HEK293 (cell line): Measurements from ENCODE around the gene OR10A3.

Experiments
- CTCF ChIA-PET: fragments of 350-600 bp; formaldehyde crosslinking; extraction: SDS; loops from one replicate; lab custom pipeline; 2021; ENCODE audit warnings: antibody characterized with exemption; lab: Yijun Ruan, JAX
- POLR2A ChIA-PET: fragments of 300-600 bp; formaldehyde crosslinking; extraction: SDS; loops from one replicate; lab custom pipeline; 2020; ENCODE audit warnings: antibody characterized with exemption, inconsistent platforms; lab: Yijun Ruan, JAX
- H3K27ac ChIP-seq: fragments of 200-500 bp; sonication (Bioruptor generic); 2 replicates; pipeline ENCODE4 v1.5.1; 2014; ENCODE audit warnings: low read depth, low read length, control low read depth, inconsistent platforms; ENCODE audit errors: extremely low read depth
- H3K36me3 ChIP-seq, 2 experiments: fragments of 200-500 bp in 1 of 2; sonication (Bioruptor generic) in 1 of 2; 1 replicate in 1 of 2; 2 replicates in 1 of 2; pipeline ENCODE4 v1.5.1; 2014 to 2017; ENCODE audit warnings: inconsistent platforms in 2 of 2, low read length in 2 of 2; ENCODE audit not compliant: control insufficient read depth in 2 of 2, insufficient read depth in 1 of 2
- H3K4me1 ChIP-seq: fragments of 200-500 bp; sonication (Bioruptor generic); 2 replicates; pipeline ENCODE4 v1.5.1; 2014; ENCODE audit warnings: mild to moderate bottlenecking, low read length, inconsistent platforms; ENCODE audit not compliant: control insufficient read depth, insufficient read depth
- H3K4me3 ChIP-seq: 2 replicates; pipeline ENCODE4 v1.5.1; 2011; ENCODE audit warnings: low read depth, mild to moderate bottlenecking, control low read depth, low read length, moderate library complexity
- H3K9me3 ChIP-seq: fragments of 200-500 bp; sonication (Bioruptor generic); 2 replicates; pipeline ENCODE4 v1.5.1; 2014; ENCODE audit warnings: low read depth, low read length, inconsistent platforms; ENCODE audit not compliant: control insufficient read depth, insufficient read depth
- AEBP2 ChIP-seq: fragments of 450-650 bp; formaldehyde crosslinking; IDR thresholded peaks from 2 replicates; pipeline ENCODE4 v1.5.1; 2016; ENCODE audit warnings: missing biosample characterization, missing genetic modification characterization, borderline replicate concordance
- ELK4 ChIP-seq: IDR thresholded peaks from 2 replicates; pipeline ENCODE4 v1.6.1; 2011; ENCODE audit warnings: mild to moderate bottlenecking, low read depth, low read length, borderline replicate concordance
- IKZF3 ChIP-seq: fragments of 450-650 bp; IDR thresholded peaks from 2 replicates; pipeline ENCODE4 v1.5.0; 2018; ENCODE audit warnings: missing biosample characterization, mild to moderate bottlenecking, missing genetic modification characterization, moderate library complexity
- PRDM1 ChIP-seq: fragments of 450-650 bp; formaldehyde crosslinking; IDR thresholded peaks from 2 replicates; pipeline ENCODE4; 2016; ENCODE audit warnings: missing biosample characterization, missing genetic modification characterization
- RBAK ChIP-seq: fragments of 450-650 bp; formaldehyde crosslinking; IDR thresholded peaks from 2 replicates; pipeline ENCODE4 v1.5.1; 2016; ENCODE audit warnings: missing biosample characterization, missing genetic modification characterization
- SCRT2 ChIP-seq: fragments of 450-650 bp; formaldehyde crosslinking; IDR thresholded peaks from 2 replicates; pipeline ENCODE4 v1.5.1; 2016; ENCODE audit warnings: missing biosample characterization, missing genetic modification characterization
- TRIM28 ChIP-seq: IDR thresholded peaks from 2 replicates; pipeline ENCODE4 v1.6.1; 2011; ENCODE audit warnings: low read length, control low read depth, borderline replicate concordance
- ZFP3 ChIP-seq: fragments of 450-650 bp; formaldehyde crosslinking; IDR thresholded peaks from 2 replicates; pipeline ENCODE4 v1.5.1; 2016; ENCODE audit warnings: low read depth, missing biosample characterization, missing genetic modification characterization
- ZNF112 ChIP-seq: fragments of 450-650 bp; formaldehyde crosslinking; IDR thresholded peaks from 2 replicates; pipeline ENCODE4 v1.5.0; 2017; ENCODE audit warnings: missing biosample characterization, missing genetic modification characterization
- ZNF148 ChIP-seq: fragments of 450-650 bp; formaldehyde crosslinking; IDR thresholded peaks from 2 replicates; pipeline ENCODE4 v1.5.0; 2017; ENCODE audit warnings: missing biosample characterization, missing genetic modification characterization, borderline replicate concordance
- ZNF169 ChIP-seq: fragments of 450-650 bp; formaldehyde crosslinking; IDR thresholded peaks from 2 replicates; pipeline ENCODE4 v1.5.1; 2016; ENCODE audit warnings: missing biosample characterization, missing genetic modification characterization
- ZNF221 ChIP-seq: fragments of 450-650 bp; formaldehyde crosslinking; IDR thresholded peaks from 2 replicates; pipeline ENCODE4 v1.5.1; 2017; ENCODE audit warnings: missing biosample characterization, missing genetic modification characterization, borderline replicate concordance
- ZNF223 ChIP-seq: fragments of 450-650 bp; formaldehyde crosslinking; IDR thresholded peaks from 2 replicates; pipeline ENCODE4 v1.5.1; 2016; ENCODE audit warnings: missing biosample characterization, missing genetic modification characterization
- ZNF248 ChIP-seq: fragments of 450-650 bp; formaldehyde crosslinking; IDR thresholded peaks from 2 replicates; pipeline ENCODE4 v1.5.1; 2017; ENCODE audit warnings: missing biosample characterization, missing genetic modification characterization
- ZNF266 ChIP-seq: fragments of 450-650 bp; formaldehyde crosslinking; IDR thresholded peaks from 2 replicates; pipeline ENCODE4 v1.5.1; 2016; ENCODE audit warnings: missing biosample characterization, missing genetic modification characterization, low read depth
- ZNF350 ChIP-seq: fragments of 450-650 bp; formaldehyde crosslinking; IDR thresholded peaks from 2 replicates; pipeline ENCODE4 v1.5.0; 2017; ENCODE audit warnings: missing biosample characterization, mild to moderate bottlenecking, missing genetic modification characterization
- ZNF354C ChIP-seq: fragments of 450-650 bp; formaldehyde crosslinking; IDR thresholded peaks from 2 replicates; pipeline ENCODE4 v1.5.1; 2016; ENCODE audit warnings: missing biosample characterization, missing genetic modification characterization, low read depth, borderline replicate concordance
- ZNF366 ChIP-seq: fragments of 450-650 bp; formaldehyde crosslinking; conservative IDR thresholded peaks from 2 replicates; pipeline ENCODE4 v1.5.1; 2016; ENCODE audit warnings: missing biosample characterization, missing genetic modification characterization
- ZNF501 ChIP-seq: fragments of 450-650 bp; formaldehyde crosslinking; IDR thresholded peaks from 2 replicates; pipeline ENCODE4 v1.5.1; 2016; ENCODE audit warnings: missing biosample characterization, missing genetic modification characterization
- ZNF510 ChIP-seq: fragments of 450-650 bp; formaldehyde crosslinking; IDR thresholded peaks from 2 replicates; pipeline ENCODE4 v1.5.1; 2018; ENCODE audit warnings: mild to moderate bottlenecking, missing genetic modification characterization, missing biosample characterization; ENCODE audit not compliant: insufficient replicate concordance
- ZNF747 ChIP-seq: fragments of 450-650 bp; formaldehyde crosslinking; IDR thresholded peaks from 2 replicates; pipeline ENCODE4 v1.5.1; 2016; ENCODE audit warnings: missing biosample characterization, missing genetic modification characterization
- ZNF768 ChIP-seq: fragments of 450-650 bp; formaldehyde crosslinking; IDR thresholded peaks from 2 replicates; pipeline ENCODE4 v1.5.1; 2018; ENCODE audit warnings: missing biosample characterization, mild to moderate bottlenecking, missing genetic modification characterization
- ZSCAN30 ChIP-seq: fragments of 450-650 bp; IDR thresholded peaks from 2 replicates; pipeline ENCODE4 v1.5.1; 2018; ENCODE audit warnings: missing biosample characterization, mild to moderate bottlenecking, missing genetic modification characterization, moderate library complexity
- TF ChIP-seq, protein P1 (sequence below): fragments of 450-650 bp; formaldehyde crosslinking; IDR thresholded peaks from 2 replicates; pipeline ENCODE4 v1.5.1; 2016; ENCODE audit warnings: missing biosample characterization, missing genetic modification characterization
- TF ChIP-seq, protein P2 (sequence below): fragments of 450-650 bp; formaldehyde crosslinking; IDR thresholded peaks from 2 replicates; pipeline ENCODE4 v1.5.1; 2016; ENCODE audit warnings: missing biosample characterization, missing genetic modification characterization
- TF ChIP-seq, protein P3 (sequence below): fragments of 450-650 bp; formaldehyde crosslinking; IDR thresholded peaks from 2 replicates; pipeline ENCODE4 v1.5.1; 2016; ENCODE audit warnings: missing biosample characterization, missing genetic modification characterization

OR10A3 gene

DNA sequence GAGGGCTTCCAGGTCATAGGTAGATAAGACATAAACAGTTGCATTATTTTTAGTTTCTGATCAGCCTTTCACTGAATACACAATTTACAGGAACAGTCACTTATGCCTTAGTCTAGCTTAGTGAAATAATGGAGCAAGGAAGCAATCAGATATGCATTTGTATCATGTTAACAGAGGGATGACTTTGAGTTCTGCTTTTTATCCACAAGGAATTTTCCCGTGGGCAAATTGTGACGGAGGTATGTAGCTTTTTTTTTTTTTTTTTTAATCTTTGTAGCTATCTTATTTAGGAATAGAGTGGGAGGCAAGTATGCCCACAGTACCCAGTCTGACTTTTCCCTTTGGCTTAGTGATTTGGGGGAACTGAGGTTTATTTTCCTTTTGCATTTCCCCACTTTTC is 27.2 kb upstream of the OR10A3 start:
- no peaks in the 10 kb centered on the region for H3K36me3 ChIP-seq
- H3K4me1 ChIP-seq, result no peaks in the 10 kb centered on the region
- TF ChIP-seq PRDM1 (tag by site-specific recombination) (no peak), ZFP3 (tag by site-specific recombination) (no peak), ZNF747 (tag by site-specific recombination) (no peak), ZNF148 (tag by site-specific recombination) (no peak), SCRT2 (tag by site-specific recombination) (no peak), ZNF366 (tag by site-specific recombination) (no peak), ZNF112 (tag by site-specific recombination) (no peak), ZNF223 (tag by site-specific recombination) (no peak), ZSCAN30 (tag by site-specific recombination) (no peak), ZNF350 (no peak), ELK4 (no peak), ZNF510 (tag by site-specific recombination) (no peak), ZNF248 (no peak), ZNF354C (tag by site-specific recombination) (no peak), RBAK (tag by site-specific recombination) (no peak), ZNF221 (no peak), IKZF3 (tag by site-specific recombination) (no peak), TRIM28 (no peak)
- TF ChIP-seq, protein P1, sequence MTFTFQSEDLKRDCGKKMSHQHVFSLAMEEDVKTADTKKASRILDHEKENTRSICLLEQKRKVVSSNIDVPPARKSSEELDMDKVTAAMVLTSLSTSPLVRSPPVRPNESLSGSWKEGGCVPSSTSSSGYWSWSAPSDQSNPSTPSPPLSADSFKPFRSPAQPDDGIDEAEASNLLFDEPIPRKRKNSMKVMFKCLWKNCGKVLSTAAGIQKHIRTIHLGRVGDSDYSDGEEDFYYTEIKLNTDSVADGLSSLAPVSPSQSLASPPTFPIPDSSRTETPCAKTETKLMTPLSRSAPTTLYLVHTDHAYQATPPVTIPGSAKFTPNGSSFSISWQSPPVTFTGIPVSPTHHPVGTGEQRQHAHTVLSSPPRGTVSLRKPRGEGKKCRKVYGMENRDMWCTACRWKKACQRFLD (tag by site-specific recombination), result no peak
- TF ChIP-seq, protein P2, sequence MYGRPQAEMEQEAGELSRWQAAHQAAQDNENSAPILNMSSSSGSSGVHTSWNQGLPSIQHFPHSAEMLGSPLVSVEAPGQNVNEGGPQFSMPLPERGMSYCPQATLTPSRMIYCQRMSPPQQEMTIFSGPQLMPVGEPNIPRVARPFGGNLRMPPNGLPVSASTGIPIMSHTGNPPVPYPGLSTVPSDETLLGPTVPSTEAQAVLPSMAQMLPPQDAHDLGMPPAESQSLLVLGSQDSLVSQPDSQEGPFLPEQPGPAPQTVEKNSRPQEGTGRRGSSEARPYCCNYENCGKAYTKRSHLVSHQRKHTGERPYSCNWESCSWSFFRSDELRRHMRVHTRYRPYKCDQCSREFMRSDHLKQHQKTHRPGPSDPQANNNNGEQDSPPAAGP, result no peak
- TF ChIP-seq, all 188 proteins: peak for 0
- POLR2A ChIA-PET, result interaction anchor here (1.3 kb wide), 1 partner anchor 18 kb away, joined by 3 read pairs; the partner anchor contains the start of gene EIF3F
- H3K27ac ChIP-seq, result no peak overlapping the region
- no peak overlapping the region for H3K4me3 ChIP-seq
- CTCF ChIA-PET, result interaction anchor here (1.1 to 2.2 kb wide), 2 partner anchors 18 to 76 kb away, joined by 8 read pairs; partner anchors contain the start of gene EIF3F
- H3K9me3 ChIP-seq, result no peaks in the 10 kb centered on the region

DNA sequence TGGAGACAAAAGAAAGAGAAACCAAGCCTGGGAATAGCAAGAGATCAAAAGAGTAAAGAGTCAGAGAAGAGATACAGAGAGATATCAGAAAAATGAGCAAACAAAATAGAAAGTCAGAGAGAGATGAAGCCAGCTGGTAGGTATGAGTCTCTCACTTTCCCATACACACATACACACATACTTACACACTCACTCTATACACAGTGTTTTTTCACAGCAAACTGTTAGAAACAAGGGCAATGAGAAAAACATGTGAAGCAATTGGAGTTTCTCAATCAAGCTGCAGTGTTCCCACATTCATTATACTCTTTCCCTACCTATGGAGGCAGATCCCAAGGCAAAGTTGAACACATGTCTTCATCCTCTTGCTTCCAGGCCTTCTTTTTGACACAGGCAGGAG is 26.3 kb upstream of the OR10A3 start:
- no peaks in the 10 kb centered on the region for H3K4me1 ChIP-seq
- no peak overlapping the region for H3K4me3 ChIP-seq
- TF ChIP-seq, protein P3, sequence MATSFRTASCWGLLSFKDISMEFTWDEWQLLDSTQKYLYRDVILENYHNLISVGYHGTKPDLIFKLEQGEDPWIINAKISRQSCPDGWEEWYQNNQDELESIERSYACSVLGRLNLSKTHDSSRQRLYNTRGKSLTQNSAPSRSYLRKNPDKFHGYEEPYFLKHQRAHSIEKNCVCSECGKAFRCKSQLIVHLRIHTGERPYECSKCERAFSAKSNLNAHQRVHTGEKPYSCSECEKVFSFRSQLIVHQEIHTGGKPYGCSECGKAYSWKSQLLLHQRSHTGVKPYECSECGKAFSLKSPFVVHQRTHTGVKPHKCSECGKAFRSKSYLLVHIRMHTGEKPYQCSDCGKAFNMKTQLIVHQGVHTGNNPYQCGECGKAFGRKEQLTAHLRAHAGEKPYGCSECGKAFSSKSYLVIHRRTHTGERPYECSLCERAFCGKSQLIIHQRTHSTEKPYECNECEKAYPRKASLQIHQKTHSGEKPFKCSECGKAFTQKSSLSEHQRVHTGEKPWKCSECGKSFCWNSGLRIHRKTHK (tag by site-specific recombination), result no peak
- TF ChIP-seq AEBP2 (tag by site-specific recombination), result no peak
- no peak for TF ChIP-seq ZNF501
- no peak for TF ChIP-seq ZNF768 (tag by site-specific recombination)
- TF ChIP-seq ZNF169 (tag by site-specific recombination), result no peak
- TF ChIP-seq ZNF266 (tag by site-specific recombination), result no peak
- no peaks in the 10 kb centered on the region for H3K9me3 ChIP-seq
- ChIA-PET CTCF (interaction anchor here (2.2 kb wide), 1 partner anchor 19 kb away, joined by 8 read pairs; the partner anchor contains the start of gene EIF3F), POLR2A (interaction anchor here (1.3 kb wide), 1 partner anchor 19 kb away, joined by 3 read pairs; the partner anchor contains the start of gene EIF3F)
- H3K27ac ChIP-seq, result no peak overlapping the region
- H3K36me3 ChIP-seq, result no peaks in the 10 kb centered on the region
